Vagina (tissue), 2 donors: Measurements from ENCODE around the gene PRTG.

Experiments used
- CTCF ChIP-seq, 3 experiments: fragments of 450-650 bp in 2 of 3; fragments of 200-600 bp in 1 of 3; sonication (generic) in 1 of 3; IDR thresholded peaks; one replicate each; pipeline ENCODE4 v1.5.1; 2017 to 2019; ENCODE audit warnings: antibody characterized with exemption in 3 of 3, mild to moderate bottlenecking in 2 of 3, moderate library complexity in 2 of 3
- POLR2A ChIP-seq, 2 donors: fragments of 450-650 bp; IDR thresholded peaks; one replicate each; pipeline ENCODE4 v1.6.1; 2017; ENCODE audit warnings: antibody characterized with exemption in 2 of 2, mild to moderate bottlenecking in 2 of 2, moderate library complexity in 2 of 2

- TF ChIP-seq CTCF (IDR thresholded peaks at IDR 0.05) (no peak), POLR2A (IDR thresholded peaks at IDR 0.05) (no peak)
Observed at GRCh38 chr15:55734641-55735040, 8.3 kb downstream of the PRTG start.
